ENCODE measurements around the gene GBGT1.

DNA sequence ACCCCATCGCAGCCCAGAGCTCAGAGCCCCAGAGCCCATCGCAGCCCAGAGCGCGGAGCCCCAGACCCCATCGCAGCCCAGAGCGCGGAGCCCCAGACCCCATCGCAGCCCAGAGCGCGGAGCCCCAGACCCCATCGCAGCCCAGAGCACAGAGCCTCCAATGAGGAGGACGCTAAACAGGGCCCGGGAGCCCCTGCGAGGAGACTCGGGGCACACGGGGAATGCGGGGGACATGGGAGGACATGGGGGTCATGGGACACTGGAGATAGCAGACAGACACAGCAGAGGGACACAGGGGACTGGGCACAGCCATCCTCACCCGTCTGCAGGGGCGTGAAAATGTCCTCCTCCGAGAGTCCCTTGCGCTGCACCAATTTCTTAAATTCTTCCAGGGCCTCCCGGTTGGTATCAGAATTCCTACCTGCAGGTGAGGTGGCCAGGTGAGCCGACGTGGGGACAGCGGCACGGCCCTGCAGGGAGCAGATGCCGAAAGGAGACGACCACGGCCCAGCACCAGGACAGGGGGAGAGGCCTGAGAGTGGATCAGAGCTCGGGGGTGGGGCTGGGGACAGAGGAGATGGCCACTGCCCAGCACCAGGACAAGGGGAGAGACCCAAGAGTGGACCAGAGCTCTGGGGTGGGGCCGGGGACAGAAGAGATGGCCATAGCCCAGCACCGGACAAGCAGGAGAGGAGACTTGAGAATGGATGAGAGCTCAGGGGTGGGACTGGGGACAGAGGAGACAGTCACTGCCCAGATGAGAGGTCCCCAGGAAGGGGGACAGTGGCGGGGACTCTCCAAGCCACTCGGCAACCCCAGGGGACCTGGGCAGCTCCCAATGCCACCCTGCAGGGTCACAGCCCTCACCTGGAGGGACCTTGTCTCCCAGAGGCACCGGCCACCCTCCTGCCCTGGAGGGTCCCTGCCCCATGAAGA is 42.5 kb upstream of the GBGT1 start:
- no peak for TF ChIP-seq FOXP2 (optimal IDR thresholded peaks at IDR 0.05; ENCODE audit: borderline replicate concordance, extremely low read depth, extremely low read length, insufficient read depth)
- TF ChIP-seq, protein P1, sequence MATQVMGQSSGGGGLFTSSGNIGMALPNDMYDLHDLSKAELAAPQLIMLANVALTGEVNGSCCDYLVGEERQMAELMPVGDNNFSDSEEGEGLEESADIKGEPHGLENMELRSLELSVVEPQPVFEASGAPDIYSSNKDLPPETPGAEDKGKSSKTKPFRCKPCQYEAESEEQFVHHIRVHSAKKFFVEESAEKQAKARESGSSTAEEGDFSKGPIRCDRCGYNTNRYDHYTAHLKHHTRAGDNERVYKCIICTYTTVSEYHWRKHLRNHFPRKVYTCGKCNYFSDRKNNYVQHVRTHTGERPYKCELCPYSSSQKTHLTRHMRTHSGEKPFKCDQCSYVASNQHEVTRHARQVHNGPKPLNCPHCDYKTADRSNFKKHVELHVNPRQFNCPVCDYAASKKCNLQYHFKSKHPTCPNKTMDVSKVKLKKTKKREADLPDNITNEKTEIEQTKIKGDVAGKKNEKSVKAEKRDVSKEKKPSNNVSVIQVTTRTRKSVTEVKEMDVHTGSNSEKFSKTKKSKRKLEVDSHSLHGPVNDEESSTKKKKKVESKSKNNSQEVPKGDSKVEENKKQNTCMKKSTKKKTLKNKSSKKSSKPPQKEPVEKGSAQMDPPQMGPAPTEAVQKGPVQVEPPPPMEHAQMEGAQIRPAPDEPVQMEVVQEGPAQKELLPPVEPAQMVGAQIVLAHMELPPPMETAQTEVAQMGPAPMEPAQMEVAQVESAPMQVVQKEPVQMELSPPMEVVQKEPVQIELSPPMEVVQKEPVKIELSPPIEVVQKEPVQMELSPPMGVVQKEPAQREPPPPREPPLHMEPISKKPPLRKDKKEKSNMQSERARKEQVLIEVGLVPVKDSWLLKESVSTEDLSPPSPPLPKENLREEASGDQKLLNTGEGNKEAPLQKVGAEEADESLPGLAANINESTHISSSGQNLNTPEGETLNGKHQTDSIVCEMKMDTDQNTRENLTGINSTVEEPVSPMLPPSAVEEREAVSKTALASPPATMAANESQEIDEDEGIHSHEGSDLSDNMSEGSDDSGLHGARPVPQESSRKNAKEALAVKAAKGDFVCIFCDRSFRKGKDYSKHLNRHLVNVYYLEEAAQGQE (IDR thresholded peaks at IDR 0.05; ENCODE audit: insufficient read depth in 1 of 2, low read depth in 2 of 2, low read length in 2 of 2), result no peak
- no peak for TF ChIP-seq POLR2AphosphoS5 (IDR thresholded peaks at IDR 0.05; ENCODE audit: low read depth, low read length)
- no peak for TF ChIP-seq TAF1 (IDR thresholded peaks at IDR 0.05; ENCODE audit: borderline replicate concordance, insufficient read depth, low read length)
